Activated CD8-positive, alpha-beta memory T cell treated with anti-CD3 and anti-CD28 coated beads for 24 hours (primary cell): ENCODE measurements around the gene PPARG.

Experiments used
- DNase-seq: peaks from one replicate; pipeline ENCODE4 v3.0.0-alpha.2; 2020

PPARG gene

DNA sequence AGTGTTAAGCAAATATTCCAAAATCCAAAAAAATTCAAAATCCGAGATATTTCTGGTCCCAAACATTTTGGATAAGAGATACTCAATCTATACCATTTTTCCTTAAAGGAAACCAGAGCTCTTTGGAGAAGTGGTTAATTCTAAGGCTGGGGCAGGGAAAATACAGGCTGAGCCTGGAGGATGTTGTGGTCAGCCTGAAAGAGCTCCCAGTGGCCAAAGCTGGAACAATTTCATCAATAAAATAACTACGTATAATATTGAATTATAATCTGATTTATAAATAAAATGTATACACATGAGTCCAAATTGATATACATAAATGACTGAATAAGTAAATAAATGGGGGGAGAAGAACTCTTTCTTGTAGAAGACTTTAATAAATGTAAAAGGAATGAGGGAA, 24.6 kb downstream of the PPARG start:
- no peak for DNase-seq

DNA sequence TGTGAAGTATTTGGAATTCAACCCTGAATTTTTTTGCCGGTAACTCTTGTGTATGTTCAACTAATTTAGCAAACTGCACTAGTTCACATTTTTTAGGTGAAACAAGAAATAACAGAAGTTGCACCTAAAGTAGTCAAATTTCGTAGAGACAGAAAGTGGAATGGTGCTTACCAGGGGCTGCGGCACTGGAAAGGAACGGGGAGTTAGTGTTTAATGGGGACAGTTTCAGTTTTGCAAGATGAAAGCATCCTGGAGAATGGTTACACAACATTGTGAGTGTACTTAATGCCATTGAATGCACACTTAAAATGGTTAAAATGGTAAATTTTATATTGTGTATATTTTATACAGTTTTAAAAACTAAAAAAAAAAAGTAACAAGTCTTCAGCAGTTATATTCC, 27.4 kb downstream of the PPARG start:
- no peak for DNase-seq

DNA sequence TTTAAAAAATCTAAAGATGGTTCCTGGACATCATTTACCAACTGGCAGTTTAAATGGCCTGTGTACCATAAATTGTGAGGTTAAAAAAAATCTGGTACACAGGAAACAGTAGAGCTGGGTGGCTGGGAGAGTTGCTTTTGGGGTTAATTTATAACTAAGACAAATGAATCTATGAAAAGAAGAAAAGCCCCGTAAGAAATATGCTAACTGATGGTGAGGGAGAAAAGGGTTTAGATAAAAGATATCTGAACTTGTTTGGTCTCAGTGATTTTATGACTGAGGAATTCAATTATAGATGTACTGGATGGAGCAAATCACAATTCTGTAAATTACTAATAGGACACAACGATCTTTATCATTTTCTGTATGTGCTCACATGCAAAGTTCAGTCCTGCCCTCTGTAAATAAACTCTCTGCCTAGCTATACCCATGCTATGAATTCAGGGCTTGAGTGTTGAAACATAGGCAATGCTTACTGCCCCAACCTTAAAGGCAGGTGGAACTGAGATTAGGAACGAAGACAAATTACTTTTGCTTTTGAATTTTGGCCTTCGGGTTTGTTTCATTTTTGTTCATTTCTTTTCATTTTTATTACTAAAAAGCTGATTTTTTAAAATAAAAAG, 28.0 kb downstream of the PPARG start:
- DNase-seq: no peak

- DNase-seq: no peak
These were observed 29.0 kb downstream of the PPARG start for GRCh38 chr3:12317914-12318313.

GRCh38 chr3:12318758-12319621, 30.1 kb downstream of the PPARG start:
- DNase-seq: no peak

- no peak for DNase-seq
These were observed 32.1 kb downstream of the PPARG start for GRCh38 chr3:12321015-12321414.

GRCh38 chr3:12323237-12323636, 34.4 kb downstream of the PPARG start:
- DNase-seq: no peak

- no peak for DNase-seq
These were observed 37.0 kb downstream of the PPARG start for GRCh38 chr3:12325586-12326515.

DNA sequence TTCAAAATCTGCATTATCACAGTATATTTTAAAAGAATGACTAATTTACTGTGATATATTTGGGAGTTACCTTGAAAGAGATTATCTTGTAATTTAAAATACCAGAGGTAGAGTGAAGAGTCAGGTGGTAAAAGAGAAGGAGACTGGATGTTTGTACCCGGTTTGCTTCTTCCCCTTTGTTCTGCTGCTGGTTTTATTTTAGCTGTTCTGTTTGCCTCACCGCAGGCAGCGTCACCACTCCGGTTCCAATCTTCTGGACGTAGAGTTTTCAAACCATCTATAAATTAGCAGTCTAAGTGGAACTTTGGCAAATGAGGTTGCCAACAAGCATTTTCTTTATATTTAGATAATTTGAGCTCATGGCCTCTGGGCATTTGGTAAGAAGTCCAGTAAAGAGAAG, 38.2 kb downstream of the PPARG start:
- DNase-seq: no peak

DNA sequence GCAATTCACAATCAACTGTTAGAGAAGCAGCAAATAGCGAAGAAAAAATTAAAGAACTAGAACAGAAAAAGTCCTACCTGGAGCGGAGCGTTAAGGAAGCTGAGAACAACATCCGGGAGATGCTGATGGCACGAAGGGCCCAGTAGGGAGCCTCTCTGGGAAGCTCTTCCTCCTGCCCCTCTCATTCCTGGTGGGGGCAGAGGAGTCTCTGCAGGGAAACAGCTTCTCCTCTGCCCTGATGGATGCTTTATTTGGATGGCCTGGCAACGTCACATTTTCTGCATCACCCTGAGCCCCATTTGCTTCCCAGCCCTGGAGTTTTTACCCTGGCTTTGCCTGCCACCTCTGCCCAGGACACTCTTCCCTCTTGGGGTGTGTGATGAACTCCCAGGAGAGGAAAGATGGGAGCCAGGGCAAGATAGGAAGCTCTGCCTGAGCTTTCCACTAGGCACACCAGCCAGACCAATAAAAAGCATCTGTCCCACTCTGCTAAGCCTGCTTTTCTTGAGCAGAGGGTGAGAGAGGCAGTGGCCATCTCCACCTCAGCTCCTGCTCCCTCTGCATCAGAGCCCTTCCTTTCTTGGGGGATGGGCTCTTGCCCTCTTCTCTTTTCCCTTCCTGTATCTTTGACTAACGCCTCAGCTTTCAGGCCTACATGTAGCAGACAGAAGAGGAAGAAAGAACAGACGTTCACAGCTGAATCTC, 39.4 kb downstream of the PPARG start:
- no peak for DNase-seq

DNA sequence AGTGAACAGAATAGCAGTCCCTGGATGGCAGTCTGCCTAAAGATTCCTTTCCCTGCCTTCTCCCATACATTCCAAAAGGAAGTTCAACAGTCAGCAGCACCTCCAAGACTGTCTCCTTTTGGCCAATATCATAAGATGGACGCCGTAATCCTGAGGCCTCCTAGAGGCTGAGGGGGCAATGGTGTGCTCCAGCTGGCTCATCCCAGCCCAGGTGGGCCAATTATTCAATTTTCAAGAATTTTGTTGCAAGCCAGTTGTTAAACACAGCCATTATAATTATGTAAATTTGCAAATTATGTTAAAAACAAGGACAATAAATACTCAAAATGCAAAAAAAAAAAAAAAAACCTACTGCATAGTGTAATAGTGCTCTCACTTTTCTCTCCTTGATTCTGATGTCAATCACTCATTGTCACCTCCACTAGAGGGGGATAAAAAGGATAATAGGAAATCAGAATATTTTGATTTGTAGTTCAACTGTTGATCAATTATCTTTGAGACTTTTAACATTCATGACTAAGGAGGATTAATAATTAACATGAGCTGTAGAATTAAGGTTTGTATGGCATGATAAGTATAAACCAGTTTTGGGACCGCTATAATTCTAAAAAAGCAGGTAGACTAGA, 40.1 kb downstream of the PPARG start:
- DNase-seq: no peak

GRCh38 chr3:12334786-12335185, 45.9 kb downstream of the PPARG start:
- no peak for DNase-seq

DNA sequence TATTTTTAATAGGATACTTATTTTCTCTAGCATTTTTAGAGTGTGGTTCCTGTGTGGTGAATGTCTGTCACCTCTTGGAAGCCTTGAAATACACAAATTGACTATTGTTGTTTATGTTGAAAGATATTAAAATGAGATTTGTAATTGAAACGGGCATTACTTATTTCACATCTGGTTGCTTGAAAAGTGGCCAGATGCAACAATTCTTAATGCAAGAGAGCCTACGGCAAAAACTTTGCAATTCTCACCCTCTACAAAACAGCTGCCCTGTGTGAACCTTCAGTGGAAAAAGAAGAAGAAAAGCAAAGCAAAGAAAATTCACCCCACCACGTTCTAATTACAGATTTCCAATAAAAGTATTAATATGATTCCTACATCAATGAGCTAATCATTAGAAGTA, 46.6 kb downstream of the PPARG start:
- no peak for DNase-seq

DNA sequence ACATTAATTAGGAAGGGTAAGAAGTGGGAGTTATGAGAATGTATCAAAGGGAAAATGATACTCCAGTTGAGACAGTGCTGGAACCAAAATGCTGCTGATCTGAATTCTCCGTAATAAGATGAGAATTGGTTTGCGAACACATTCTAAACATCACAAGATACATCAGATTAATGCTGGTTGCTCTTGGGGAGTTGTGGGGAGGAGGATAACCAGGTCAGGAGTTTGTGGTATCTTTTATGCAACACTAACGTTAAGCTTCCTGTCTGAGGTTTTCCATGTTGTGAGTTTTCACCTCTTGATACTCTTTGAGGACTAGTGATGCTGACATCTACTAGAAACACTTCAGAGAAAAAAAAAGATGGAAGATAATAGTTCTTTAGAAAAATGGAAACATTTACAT, 47.2 kb downstream of the PPARG start:
- no peak for DNase-seq

- DNase-seq: no peak
These were observed 50.0 kb downstream of the PPARG start for GRCh38 chr3:12338595-12339546.

GRCh38 chr3:12339701-12340480, 51.0 kb downstream of the PPARG start:
- no peak for DNase-seq

GRCh38 chr3:12340506-12340905, 51.6 kb downstream of the PPARG start:
- DNase-seq: no peak

DNA sequence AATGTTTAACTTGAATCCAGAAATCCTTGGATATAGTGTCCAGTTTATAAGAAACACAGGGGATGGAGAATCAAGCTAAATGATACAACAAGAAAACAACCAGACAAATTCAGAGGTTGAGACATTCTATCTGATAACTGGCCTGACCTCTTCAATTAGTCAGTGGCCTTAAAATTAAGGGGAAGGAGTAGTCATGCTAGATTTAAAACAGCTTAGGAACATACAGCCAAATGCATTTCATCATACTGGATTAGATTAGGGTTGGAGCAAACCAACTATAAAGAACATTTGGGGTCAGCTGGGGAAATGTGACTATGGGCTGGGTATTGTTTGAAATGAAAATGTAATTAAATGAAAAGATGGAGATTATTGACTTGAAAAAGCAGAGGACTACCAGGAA, 53.3 kb downstream of the PPARG start:
- DNase-seq: no peak

- DNase-seq: no peak
These were observed 54.2 kb downstream of the PPARG start for GRCh38 chr3:12343047-12343501.

DNA sequence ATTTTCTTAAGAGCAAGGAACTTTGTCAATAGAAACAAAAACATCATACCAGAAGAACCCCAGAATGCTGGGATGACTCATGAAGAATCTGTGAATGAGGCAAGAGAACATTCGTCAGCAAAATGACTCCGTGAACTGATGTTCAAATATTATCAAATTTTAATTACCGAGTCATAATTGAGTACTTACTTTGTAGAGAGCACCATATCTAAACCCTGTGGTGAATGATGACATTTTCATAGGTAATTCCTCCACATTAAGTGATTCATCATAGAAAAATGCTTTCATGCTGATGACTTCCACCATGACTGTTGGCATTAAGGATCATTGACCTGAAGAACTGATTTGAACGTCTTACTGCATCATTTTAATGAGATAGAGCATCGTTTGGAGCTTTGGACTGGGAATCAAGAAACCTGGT, 56.3 kb downstream of the PPARG start:
- DNase-seq: no peak
